CD4-positive, CD25-positive, alpha-beta regulatory T cell (primary cell): ENCODE measurements around the gene ALLC. TPM values are rescaled to one million over a fixed set of nuclear protein-coding genes. Genes with fewer than 3 reads are reported as not detected.

Source experiments
- ATAC-seq, 2 donors: fragments of 150-1000 bp; cut with Tn5 transposase; one replicate each; pipeline ENCODE4 v1.10.0; 2021; ENCODE audit warnings: low read depth in 2 of 2, moderate number of reproducible peaks in 2 of 2, moderate library complexity in 1 of 2
- DNase-seq, 3 donors: peaks; one replicate each; pipeline versions ENCODE4 v3.0.0 to v3.0.0-alpha.2; 2012 to 2022; ENCODE audit warnings: mixed read lengths in 1 of 3
- H3K27ac ChIP-seq: one replicate; pipeline ENCODE4 v1.7.0; 2013; ENCODE audit warnings: mild to moderate bottlenecking, low read length; ENCODE audit not compliant: insufficient read depth, poor library complexity, severe bottlenecking
- H3K27me3 ChIP-seq: one replicate; pipeline ENCODE4 v1.7.0; 2013; ENCODE audit warnings: low read length; ENCODE audit not compliant: control insufficient read depth, insufficient read depth
- H3K36me3 ChIP-seq: one replicate; pipeline ENCODE4 v1.7.0; 2013; ENCODE audit warnings: mild to moderate bottlenecking, low read length, moderate library complexity; ENCODE audit not compliant: control insufficient read depth, insufficient read depth
- H3K4me1 ChIP-seq: 2 replicates; pipeline ENCODE4 v1.7.0; 2013; ENCODE audit warnings: mild to moderate bottlenecking, low read length; ENCODE audit not compliant: insufficient read depth, control insufficient read depth, poor library complexity, severe bottlenecking
- H3K4me3 ChIP-seq: one replicate; pipeline ENCODE4 v1.7.0; 2013; ENCODE audit warnings: low read depth, mild to moderate bottlenecking, low read length, moderate library complexity
- H3K9me3 ChIP-seq, 2 experiments: 1 replicate in 1 of 2; 2 replicates in 1 of 2; pipeline ENCODE4 v1.7.0; 2013; ENCODE audit warnings: low read length in 2 of 2, mild to moderate bottlenecking in 1 of 2, moderate library complexity in 1 of 2; ENCODE audit not compliant: control insufficient read depth in 2 of 2
- H3K27ac Mint-ChIP-seq, 3 donors: one replicate each; pipeline ENCODE4 v1.8.0; 2020 to 2022; ENCODE audit warnings: mild to moderate bottlenecking in 3 of 3, mixed read lengths in 3 of 3, moderate library complexity in 2 of 3
- H3K27me3 Mint-ChIP-seq: one replicate; pipeline ENCODE4 v1.8.0; 2022; ENCODE audit warnings: mild to moderate bottlenecking, mixed read lengths
- H3K36me3 Mint-ChIP-seq: one replicate; pipeline ENCODE4 v1.8.0; 2020; ENCODE audit warnings: mixed read lengths
- H3K4me1 Mint-ChIP-seq, 4 donors: one replicate each; pipeline ENCODE4 v1.8.0; 2020 to 2022; ENCODE audit warnings: mixed read lengths in 4 of 4, mild to moderate bottlenecking in 1 of 4
- H3K4me3 Mint-ChIP-seq, 4 donors: one replicate each; pipeline ENCODE4 v1.8.0; 2020 to 2022; ENCODE audit warnings: mild to moderate bottlenecking in 4 of 4, mixed read lengths in 4 of 4, moderate library complexity in 3 of 4
- H3K9me3 Mint-ChIP-seq, 7 donors: one replicate each; pipeline ENCODE4 v1.8.0; 2020 to 2022; ENCODE audit warnings: mixed read lengths in 7 of 7, mild to moderate bottlenecking in 3 of 7, moderate library complexity in 2 of 7
- polyA plus RNA-seq, 4 donors: library from polyadenylated mRNA; unstranded; fragments of 300-500 nt; fragmentation: Illumina TruSeq; gene quantifications; one replicate each; pipeline ENCODE4 v1.2.3, GENCODE V29; 2021
- total RNA-seq: library from RNA; stranded (reverse); gene quantifications from one replicate; pipeline ENCODE4 v1.2.3, GENCODE V29; 2022

ALLC gene
- total and polyA plus RNA-seq, 5 donors from 2014 or later, result not detected

GRCh38 chr2:3644246-3644525 is 13.8 kb upstream of the ALLC start:
- Histone ChIP-seq H3K4me3 (no peak overlapping the region), H3K9me3 (no peaks in the 10 kb centered on the region), H3K27ac (no peak overlapping the region), H3K36me3 (no peaks in the 10 kb centered on the region), H3K27me3 (no peaks in the 10 kb centered on the region), H3K4me1 (no peaks in the 10 kb centered on the region)
- no peaks in the 10 kb centered on the region for H3K4me1 Mint-ChIP-seq
- no peaks in the 10 kb centered on the region for H3K27me3 Mint-ChIP-seq
- no peak overlapping the region for H3K27ac Mint-ChIP-seq
- ATAC-seq (no peak), DNase-seq (no peak)
- H3K9me3 Mint-ChIP-seq, result no peaks in the 10 kb centered on the region
- no peaks in the 10 kb centered on the region for H3K36me3 Mint-ChIP-seq
- H3K4me3 Mint-ChIP-seq, result no peak overlapping the region

DNA sequence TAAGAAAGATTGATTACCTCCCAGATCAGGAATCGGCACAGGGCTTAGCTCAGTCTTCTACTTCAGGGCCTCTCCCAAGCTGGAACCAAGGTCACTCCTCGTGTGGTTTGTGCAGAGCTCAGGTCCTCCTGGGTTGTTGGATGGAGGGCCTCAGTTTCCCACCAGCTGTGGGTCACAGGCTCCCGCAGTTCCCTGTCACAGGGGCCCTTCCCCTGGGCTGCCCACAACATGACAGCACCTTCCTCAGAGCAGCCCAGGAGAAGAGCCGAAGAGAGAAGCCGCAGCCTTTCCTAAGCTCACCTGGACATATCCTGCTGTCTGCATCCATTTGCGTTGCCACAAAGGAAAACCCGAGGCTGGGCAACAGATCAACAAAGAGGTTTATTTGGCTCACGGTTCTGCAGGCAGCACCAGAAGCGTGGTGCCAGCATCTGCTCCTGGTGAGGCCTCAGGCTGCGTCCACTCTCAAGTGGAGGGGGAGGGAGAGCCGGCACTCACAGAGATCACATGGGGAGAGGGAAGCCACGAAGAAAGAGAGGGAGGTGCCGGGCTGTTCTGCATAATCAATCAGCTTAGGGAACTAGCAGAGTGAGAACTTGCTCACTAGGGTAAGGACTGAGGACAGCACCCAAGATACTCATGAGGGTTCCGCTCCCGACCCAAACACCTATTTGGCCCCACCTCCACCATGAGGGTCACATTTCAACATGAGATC is 13.0 kb upstream of the ALLC start:
- DNase-seq, result no peak
- H3K27ac Mint-ChIP-seq, result no peak overlapping the region
- no peak overlapping the region for H3K27ac ChIP-seq
- H3K36me3 ChIP-seq, result no peaks in the 10 kb centered on the region
- no peaks in the 10 kb centered on the region for H3K4me1 Mint-ChIP-seq
- H3K4me3 ChIP-seq, result no peak overlapping the region
- H3K9me3 ChIP-seq, result no peaks in the 10 kb centered on the region
- no peaks in the 10 kb centered on the region for H3K27me3 ChIP-seq
- H3K4me1 ChIP-seq, result no peaks in the 10 kb centered on the region
- no peaks in the 10 kb centered on the region for H3K36me3 Mint-ChIP-seq
- no peaks in the 10 kb centered on the region for H3K27me3 Mint-ChIP-seq
- no peaks in the 10 kb centered on the region for H3K9me3 Mint-ChIP-seq
- H3K4me3 Mint-ChIP-seq, result no peak overlapping the region
- no peak for ATAC-seq

GRCh38 chr2:3645745-3646389 is 12.1 kb upstream of the ALLC start:
- Mint-ChIP-seq H3K27me3 (no peaks in the 10 kb centered on the region), H3K36me3 (no peaks in the 10 kb centered on the region), H3K4me3 (no peak overlapping the region), H3K9me3 (no peaks in the 10 kb centered on the region), H3K27ac (no peak overlapping the region), H3K4me1 (peaks cover 1 to 3% (median 2%) of the 10 kb centered on the region in 4 donors)
- Histone ChIP-seq H3K36me3 (no peaks in the 10 kb centered on the region), H3K4me1 (peaks cover 3% of the 10 kb centered on the region), H3K27ac (no peak overlapping the region), H3K4me3 (no peak overlapping the region), H3K27me3 (no peaks in the 10 kb centered on the region), H3K9me3 (no peaks in the 10 kb centered on the region)
- DNase-seq, result no peak
- no peak for ATAC-seq

- Mint-ChIP-seq H3K4me3 (no peak overlapping the region), H3K9me3 (no peaks in the 10 kb centered on the region), H3K36me3 (no peaks in the 10 kb centered on the region), H3K4me1 (peaks cover 4 to 5% (median 5%) of the 10 kb centered on the region in 4 donors), H3K27me3 (no peaks in the 10 kb centered on the region), H3K27ac (no peak overlapping the region)
- Histone ChIP-seq H3K9me3 (no peaks in the 10 kb centered on the region), H3K27me3 (no peaks in the 10 kb centered on the region), H3K4me1 (peaks cover 7% of the 10 kb centered on the region), H3K27ac (no peak overlapping the region), H3K36me3 (no peaks in the 10 kb centered on the region), H3K4me3 (no peak overlapping the region)
- DNase-seq (no peak), ATAC-seq (no peak)
These were observed 11.6 kb upstream of the ALLC start for GRCh38 chr2:3646446-3646845.

GRCh38 chr2:3647246-3647645 is 10.8 kb upstream of the ALLC start:
- H3K27me3 ChIP-seq, result no peaks in the 10 kb centered on the region
- H3K36me3 ChIP-seq, result no peaks in the 10 kb centered on the region
- peaks cover 15% of the 10 kb centered on the region for H3K4me1 ChIP-seq
- H3K4me1 Mint-ChIP-seq, result peaks cover 5 to 13% (median 9%) of the 10 kb centered on the region in 4 donors
- no peak overlapping the region for H3K4me3 ChIP-seq
- no peak overlapping the region for H3K27ac ChIP-seq
- ATAC-seq (no peak), DNase-seq (no peak)
- no peaks in the 10 kb centered on the region for H3K9me3 Mint-ChIP-seq
- no peak overlapping the region for H3K27ac Mint-ChIP-seq
- H3K4me3 Mint-ChIP-seq, result no peak overlapping the region
- H3K36me3 Mint-ChIP-seq, result no peaks in the 10 kb centered on the region
- H3K9me3 ChIP-seq, result no peaks in the 10 kb centered on the region
- no peaks in the 10 kb centered on the region for H3K27me3 Mint-ChIP-seq

DNA sequence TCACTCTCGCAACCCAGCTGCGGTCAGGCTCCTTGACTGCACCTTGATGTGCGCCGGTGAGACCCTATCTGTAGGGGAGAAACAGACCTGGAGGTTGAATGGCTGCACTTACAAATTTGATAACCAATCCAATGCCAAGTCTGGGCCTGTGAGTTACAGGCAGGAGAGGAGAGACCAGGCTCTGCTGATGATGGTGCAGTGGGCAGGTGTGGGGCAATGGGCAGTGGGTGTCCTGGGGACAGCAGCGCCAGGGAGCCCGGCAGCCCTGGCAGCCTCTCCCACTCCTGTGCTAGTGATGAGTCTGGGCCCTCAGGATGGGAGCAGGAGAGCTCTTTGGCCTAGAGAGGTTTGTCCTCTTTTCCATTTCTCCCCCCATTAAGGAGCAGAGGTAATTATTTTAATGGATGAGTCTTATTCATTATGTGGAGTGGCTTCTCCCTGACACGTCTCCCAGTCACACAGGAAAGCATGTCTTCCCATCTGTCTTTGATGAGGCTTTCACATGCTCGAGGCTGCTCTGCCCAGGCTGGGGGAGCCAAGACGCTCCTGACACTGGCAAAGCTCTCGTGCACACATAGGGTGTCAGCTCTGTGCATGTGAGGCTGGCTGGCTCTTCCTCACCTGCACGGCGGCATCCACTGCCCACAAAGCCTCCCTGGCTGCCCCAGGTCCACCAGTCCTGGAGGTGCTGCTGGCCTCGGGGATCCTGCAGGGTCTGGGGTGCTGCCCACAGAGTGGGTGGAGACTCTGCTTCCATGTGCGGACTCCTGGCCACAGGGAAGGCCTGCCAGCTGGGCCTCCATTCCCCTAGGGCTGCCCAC is 10.0 kb upstream of the ALLC start:
- Mint-ChIP-seq H3K9me3 (no peaks in the 10 kb centered on the region), H3K4me1 (peaks cover 5 to 14% (median 9%) of the 10 kb centered on the region in 4 donors), H3K36me3 (no peaks in the 10 kb centered on the region), H3K27ac (no peak overlapping the region), H3K4me3 (no peak overlapping the region), H3K27me3 (no peaks in the 10 kb centered on the region)
- ATAC-seq, result no peak
- H3K27me3 ChIP-seq, result no peaks in the 10 kb centered on the region
- H3K4me3 ChIP-seq, result no peak overlapping the region
- DNase-seq, result no peak
- H3K36me3 ChIP-seq, result no peaks in the 10 kb centered on the region
- peaks cover 16% of the 10 kb centered on the region for H3K4me1 ChIP-seq
- H3K9me3 ChIP-seq, result no peaks in the 10 kb centered on the region
- H3K27ac ChIP-seq, result no peak overlapping the region

GRCh38 chr2:3648652-3649177 is 9.3 kb upstream of the ALLC start:
- DNase-seq (no peak), ATAC-seq (no peak)
- no peaks in the 10 kb centered on the region for H3K9me3 ChIP-seq
- no peak overlapping the region for H3K27ac ChIP-seq
- Mint-ChIP-seq H3K4me3 (no peak overlapping the region), H3K36me3 (no peaks in the 10 kb centered on the region), H3K4me1 (peaks cover 5 to 14% (median 10%) of the 10 kb centered on the region in 4 donors), H3K9me3 (no peaks in the 10 kb centered on the region), H3K27me3 (no peaks in the 10 kb centered on the region), H3K27ac (no peak overlapping the region)
- H3K4me1 ChIP-seq, result peaks cover 16% of the 10 kb centered on the region
- no peaks in the 10 kb centered on the region for H3K27me3 ChIP-seq
- no peaks in the 10 kb centered on the region for H3K36me3 ChIP-seq
- no peak overlapping the region for H3K4me3 ChIP-seq
